AG08395 (cell line): Measurements from ENCODE around the gene FKBP10.
"Not testable (repeated sequence)": the region's sequence is repeated elsewhere in the genome, so short reads cannot be mapped to it uniquely, and the experiment has no call there.

Source experiments
- DNase-seq: peaks from one replicate; pipeline ENCODE4 v3.0.0; 2012; ENCODE audit warnings: mixed read lengths, low spot score

FKBP10 gene, protein sequence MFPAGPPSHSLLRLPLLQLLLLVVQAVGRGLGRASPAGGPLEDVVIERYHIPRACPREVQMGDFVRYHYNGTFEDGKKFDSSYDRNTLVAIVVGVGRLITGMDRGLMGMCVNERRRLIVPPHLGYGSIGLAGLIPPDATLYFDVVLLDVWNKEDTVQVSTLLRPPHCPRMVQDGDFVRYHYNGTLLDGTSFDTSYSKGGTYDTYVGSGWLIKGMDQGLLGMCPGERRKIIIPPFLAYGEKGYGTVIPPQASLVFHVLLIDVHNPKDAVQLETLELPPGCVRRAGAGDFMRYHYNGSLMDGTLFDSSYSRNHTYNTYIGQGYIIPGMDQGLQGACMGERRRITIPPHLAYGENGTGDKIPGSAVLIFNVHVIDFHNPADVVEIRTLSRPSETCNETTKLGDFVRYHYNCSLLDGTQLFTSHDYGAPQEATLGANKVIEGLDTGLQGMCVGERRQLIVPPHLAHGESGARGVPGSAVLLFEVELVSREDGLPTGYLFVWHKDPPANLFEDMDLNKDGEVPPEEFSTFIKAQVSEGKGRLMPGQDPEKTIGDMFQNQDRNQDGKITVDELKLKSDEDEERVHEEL

DNA sequence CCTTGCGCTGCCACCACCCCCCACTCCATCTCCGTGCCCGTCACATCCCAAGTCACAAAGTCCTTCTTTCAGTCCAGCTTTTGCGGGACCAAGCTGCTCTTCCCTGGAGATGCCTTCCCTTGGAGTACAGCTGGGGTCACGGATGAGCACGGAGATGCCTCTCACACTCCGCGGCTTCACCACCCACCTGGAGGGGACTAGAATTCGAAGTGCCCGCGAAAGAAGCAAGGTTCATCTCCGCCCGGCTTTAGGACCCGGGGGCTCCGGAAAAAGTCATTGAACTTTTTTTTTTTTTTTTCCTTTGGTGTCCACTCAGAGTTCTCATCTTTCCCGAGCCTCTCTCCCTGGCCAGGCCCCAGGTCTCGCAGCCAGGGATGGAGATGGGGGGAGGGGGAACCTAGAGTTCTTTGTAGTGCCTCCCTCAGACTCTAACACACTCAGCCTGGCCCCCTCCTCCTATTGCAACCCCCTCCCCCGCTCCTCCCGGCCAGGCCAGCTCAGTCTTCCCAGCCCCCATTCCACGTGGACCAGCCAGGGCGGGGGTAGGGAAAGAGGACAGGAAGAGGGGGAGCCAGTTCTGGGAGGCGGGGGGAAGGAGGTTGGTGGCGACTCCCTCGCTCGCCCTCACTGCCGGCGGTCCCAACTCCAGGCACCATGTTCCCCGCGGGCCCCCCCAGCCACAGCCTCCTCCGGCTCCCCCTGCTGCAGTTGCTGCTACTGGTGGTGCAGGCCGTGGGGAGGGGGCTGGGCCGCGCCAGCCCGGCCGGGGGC lies at the start of gene FKBP10:
TSS of gene FKBP10 (plus strand) at position 624 of the 771 bp plus-strand sequence. CDS start at position 655, 31 bp downstream.
- peak; percentile 93 for DNase-seq

DNA sequence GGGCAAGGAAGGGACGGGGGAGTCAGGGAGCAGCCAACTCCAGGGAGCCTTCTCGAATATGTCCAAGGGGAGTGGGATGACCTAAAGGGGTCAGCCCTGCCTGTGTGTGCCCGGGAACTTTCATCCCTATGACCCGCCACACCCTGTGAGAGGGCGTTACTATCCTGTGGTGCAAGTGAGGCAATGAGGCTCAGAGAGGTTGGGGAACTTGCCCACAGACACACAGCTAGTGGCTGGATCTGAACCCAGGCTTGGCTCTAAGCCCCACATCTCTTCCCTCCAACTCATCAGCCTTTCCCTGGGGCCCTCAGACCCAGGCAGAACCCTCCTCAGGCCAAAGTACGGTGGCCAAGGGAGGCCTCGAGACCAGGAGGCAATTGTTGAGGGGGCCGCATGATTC lies 49.5 kb upstream of the FKBP10 start:
- no peak for DNase-seq

DNA sequence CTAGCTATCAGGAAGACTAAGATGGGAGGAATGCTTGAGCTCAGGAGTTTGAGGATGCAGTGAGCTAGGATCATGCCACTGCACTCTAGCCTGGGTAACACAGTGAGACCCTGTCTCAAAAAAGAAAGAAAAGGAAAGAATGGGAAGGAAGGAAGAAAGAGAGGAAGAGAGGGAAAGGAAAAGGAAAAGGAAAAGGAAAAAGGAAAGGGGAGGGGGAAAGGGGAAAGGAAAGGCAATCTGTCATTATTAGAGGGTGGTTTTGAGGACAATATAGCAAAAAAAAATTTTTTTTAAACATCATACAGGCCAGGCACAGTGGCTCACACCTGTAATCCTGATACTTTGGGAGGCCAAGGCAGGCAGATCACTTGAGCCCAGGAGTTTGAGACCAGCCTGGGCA lies 46.7 kb upstream of the FKBP10 start:
- no peak for DNase-seq

DNA sequence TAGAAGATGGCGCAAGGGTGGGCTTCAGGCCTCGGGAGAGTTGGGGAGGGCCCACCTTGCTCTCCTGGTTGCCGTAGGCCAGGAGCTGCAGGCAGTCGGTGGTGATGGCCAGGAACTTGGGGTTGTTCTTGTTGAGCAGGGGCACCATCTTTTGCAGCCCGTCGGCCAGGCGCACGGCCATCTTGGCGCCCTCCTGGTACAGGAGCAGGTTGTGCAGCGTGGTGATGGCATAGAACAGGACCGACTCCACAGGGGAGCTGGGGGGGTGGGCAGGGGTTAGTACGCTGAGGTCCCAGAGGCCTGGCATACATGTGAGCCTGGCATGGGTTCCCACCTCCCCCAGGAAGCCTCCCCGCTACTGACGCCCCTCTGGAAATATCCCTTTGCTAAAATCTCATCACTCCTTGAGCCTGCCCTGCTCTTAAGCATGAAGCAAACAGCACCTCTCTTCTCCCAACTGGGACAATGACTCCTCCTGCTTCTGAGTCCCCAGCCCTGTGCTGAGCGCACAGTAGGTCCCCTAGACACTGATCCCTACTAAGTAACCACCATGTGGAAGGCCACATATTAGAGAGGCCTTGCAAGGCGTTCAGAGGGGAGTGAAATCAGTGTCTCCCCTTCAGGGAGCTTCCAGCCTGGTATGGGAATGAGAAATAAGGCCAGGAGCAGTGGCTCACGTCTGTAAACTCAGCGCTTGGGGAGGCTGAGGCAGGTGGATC lies 45.3 kb upstream of the FKBP10 start:
- DNase-seq: no peak

DNA sequence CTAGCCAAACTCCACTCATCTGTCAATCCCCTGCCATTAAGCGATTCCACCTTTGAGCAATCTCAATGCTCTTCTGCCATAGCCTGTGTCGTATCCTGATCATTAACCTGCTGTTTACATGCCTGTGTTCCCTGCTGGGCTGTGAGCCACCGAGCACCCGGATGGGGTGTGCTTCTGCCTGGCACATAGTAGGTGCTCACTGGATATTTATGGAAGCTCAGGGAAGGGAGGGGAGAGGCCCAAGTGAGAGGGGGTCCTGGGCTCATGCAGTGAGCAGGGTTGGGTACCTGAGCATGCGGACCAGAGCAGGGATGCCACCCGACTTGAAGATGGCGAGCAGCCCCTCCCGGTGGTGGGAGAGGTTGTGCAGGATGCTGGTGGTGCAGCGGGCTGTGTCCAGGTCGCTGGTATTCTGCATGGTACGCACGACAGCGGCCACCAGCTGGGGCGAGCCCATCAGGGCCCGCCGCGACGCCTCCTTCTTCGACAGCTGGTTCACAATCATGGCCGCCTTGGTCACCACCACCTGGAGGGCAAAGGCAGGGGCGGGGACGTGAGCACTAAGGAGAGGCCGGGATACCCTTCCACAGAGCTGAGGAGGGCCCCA lies 44.0 kb upstream of the FKBP10 start:
- DNase-seq: no peak

DNA sequence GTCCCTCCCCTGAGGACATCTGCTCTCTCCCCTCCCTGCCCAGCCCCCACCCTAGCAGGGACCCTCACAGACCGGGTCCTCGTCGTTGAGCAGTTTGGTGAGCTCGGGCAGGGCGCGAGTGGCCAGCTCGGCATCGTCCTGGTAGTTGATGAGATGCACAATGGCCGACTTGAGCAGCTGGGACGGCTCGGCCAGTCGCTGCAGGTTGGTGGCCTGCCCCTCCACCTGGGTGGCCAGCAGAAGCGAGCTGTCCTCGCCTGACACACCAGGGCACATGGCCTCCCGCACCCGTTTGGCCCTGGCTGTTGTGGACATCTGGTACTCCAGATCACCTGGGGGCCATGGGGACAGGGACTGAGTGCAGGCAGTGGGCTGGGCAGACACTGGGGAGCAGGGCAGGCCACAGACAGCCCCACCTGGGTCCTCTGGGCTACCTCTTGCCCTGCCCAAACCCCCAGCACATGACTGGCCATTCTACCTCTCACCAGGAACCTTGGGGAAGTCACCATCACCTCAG lies 43.4 kb upstream of the FKBP10 start:
- no peak for DNase-seq

DNA sequence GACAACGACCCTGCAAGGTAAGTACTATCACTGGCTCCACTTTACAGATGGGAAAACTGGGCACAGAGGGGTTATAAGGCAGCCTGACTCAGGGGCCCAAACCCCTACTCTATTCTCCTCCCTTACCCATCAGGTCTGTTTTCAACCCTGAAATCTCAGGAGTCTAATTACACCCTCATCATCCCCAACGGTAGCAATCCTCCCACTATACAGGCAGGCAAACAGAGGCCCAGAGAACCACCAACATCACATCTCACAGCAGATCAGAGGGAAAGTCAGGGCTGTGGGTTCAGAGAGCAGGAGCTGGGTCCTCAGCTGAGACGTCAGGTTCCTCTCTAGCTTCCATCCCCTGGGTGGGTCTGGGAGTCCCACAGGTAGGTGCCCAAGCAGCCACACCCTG lies 42.8 kb upstream of the FKBP10 start:
- DNase-seq: no peak

DNA sequence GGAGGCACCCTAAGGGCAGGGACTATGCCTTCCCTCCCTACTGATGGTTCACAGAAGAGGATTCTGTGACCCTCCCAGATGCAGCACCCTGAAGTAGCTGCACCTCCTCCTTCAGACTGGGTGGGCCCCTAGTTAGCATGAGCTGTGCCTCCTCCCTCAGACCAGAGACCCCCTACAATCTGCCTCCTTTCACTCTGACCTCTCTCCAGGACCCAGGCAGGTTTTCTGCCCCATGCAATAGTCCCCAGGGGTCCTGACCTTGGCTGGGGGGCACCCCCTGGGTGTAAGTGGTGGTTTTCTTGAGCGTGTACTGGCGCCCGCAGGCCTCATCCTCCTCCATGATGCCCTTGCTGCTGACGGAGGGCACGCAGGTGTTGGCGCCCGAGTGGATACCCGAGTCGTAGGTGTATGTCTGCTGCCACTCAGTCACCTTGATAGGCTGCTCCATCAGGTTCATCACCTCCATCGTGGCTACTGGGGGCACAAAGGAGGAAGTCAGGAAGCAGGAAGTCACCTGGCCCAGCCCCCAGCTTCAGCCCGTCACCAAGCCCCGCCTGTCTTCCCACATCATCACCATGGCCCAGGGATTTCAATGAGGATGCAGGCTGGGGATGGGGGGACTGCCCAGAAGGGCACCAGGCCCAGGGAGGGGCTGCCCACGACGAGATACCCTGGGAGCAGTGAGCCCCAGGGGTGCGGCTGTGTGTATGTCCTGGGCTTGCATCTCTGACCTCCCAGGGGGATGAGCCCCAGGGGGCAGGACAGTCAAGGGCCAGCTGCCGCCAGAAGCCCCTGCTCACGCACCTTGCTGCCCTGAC lies 41.2 kb upstream of the FKBP10 start:
- no peak for DNase-seq

DNA sequence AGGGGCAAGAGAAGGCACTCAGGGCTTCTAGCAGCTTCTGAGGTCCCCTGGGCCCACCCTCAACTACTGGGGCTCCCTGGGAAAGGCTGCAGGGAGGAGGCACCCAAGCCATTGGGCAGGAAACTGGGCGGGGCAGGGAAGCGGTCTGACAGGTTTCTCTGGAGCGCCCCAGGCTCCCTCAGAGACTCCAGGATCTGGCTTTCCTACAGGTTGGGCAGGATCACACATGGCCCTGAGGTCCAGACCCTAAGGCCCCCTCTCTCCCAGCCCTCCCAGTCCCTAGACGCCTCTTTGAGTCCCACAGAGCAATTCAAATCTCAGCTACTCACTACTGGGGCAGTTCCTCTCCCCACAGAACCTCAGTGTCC lies 40.6 kb upstream of the FKBP10 start:
- DNase-seq: no peak

DNA sequence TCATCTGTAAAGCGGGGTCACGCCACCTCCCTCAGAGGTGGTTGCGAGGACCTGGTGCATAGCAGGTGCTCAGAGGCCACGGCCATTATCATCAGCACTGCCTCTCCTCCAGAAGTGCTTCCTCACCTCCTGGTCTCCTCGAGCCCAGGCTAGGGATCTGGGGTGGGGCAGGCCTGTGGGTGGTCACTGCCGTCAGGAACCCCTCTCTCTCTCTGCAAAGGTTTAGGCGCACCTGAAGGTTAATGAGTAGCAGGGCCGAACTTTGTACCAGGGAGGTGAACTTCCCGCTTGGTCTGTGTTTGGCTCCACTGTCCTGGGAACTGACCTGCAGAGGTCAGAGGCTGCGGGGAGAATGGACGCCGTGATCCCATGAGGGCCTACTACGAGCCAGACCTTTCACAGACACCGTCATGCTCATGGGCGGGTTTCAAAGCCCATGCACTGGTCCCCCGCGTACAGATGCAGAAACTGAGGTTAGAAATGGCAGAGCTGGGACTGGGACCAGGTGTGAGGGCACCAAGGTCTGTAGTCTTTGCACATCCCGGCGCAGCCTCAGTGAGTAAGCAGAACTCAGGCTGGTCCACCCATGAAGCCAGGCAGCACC lies 40.1 kb upstream of the FKBP10 start:
- no peak for DNase-seq

DNA sequence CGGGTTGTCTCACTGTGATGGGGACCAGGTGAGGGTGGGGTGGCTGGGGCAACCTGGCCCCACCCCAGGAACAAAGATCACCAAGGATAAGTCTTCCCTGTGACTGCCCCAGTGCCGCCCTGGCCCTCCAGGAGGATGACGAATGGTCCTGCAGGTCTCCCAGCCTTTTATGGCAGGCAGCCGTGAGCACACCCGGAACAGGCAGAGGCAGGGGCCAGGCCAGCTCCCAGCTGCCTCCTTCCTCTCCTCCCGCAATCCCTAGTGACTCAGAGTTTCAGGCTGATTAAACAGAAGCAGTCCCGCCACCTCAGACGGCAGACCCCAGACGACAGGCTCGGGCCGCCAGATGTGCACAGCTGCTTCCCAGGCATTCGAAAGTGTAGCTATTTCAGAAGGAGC lies 39.6 kb upstream of the FKBP10 start:
- DNase-seq: peak; percentile 86

DNA sequence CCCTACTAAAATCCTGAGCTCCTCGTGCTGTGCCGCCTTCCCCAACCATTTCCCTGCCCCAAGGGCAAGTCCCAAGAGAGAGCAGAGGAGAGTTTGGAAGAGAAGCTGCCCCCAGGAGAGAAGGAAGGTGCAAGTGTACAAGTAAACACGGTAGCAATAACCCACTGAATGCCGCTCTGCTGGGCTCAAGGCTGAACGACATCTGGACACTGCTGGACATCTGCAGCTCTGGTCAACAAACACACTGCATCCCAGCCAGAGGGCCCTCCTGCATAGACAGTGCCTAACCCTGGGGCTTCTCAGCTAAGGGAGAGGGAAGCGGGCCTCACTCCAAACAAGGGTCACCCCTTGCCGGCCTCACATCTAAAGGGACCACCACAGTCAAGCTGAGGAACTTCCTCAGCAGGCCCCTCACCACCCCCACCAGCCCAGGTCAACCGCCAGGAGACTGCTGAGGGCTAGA lies 39.0 kb upstream of the FKBP10 start:
- no peak for DNase-seq

DNA sequence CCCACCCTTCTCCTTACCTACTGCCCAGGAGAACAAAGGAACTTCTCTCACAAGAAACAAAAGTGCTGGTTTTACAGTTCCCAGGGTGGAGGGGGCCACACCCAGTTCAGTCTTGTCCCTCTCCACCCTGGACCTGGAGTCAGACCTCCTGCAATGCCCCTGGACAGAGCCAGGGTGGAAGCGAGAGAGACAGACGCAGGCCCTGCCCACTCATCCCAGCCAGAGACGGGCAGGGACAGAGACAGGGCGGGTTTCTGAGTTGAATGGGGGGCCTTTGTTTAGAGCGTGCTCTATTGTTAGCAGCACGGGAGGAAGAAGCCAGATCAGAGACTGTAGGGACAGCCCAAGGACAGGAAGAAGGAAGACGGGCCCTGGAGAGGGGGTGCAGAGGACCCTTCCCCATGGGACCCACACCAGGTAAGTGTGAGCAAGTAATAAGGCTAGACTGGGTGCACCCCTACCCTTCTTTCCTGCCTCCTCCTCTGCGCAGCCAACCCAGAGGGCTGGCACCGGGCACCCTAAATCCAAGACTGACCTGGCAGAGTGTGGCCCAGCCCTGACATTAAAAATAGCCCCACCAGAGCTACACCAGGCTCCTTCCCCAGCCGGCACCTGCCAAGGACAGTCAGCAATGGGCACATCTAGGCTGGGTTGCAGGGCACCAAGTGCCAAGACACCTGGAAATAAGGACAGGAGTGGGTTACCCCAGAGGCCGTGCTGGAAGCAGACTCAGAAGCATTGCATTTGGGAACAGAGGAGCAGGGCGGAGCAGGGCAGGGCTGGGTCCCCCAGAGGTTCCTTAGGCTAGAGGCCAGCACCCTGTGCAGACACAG lies 37.2 kb upstream of the FKBP10 start:
- no peak for DNase-seq

DNA sequence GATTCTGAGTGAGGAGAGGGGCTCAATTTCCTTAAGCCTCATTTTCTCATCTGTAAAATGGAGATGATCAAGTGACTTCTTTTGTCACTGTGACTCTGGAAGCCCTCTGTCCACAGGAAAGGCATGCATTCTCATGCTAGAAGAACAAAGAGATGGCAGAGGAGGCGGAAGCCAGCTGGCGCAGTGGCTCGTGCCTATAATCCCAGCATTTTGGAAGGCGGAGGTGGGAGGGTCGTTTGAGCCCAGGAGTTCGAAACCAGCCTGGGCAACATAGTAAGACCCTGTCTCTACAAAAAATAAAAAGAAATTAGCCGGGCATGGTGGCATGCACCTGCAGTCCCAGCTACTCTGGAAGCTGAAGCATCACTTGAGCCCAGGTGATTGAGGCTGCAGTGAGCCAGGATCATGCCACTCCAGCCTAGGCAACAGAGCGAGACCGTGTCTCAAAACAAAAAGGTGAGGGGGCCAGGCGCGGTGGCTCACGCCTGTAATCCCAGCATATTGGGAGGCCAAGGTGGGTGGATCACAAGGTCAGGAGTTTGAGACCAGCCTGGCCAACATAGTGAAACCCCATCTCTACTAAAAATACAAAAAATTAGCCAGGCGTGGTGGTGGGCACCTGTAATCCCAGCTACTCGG lies 36.4 kb upstream of the FKBP10 start:
- DNase-seq: not testable (repeated sequence)

DNA sequence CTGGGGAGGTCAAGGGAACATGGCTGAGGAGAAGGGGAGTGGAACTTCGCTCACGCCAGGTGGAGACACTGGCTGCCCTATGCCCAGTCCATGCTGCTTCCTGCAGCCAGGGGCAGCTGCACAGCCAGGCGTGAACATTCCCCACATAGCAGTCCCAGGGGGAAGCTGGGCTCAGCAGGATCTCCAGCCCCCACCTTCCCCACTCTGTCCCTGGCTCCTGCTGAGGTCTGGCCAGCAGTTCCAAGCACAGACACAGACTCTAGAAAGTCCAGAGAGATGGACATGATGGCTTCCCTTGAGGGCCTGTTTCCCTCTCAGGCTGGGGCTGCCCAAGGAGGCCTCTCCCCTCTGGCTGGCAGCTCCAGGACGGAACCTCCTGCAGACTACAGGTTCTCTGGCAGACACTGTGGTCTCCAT lies 35.6 kb upstream of the FKBP10 start:
- peak; percentile 27 for DNase-seq

DNA sequence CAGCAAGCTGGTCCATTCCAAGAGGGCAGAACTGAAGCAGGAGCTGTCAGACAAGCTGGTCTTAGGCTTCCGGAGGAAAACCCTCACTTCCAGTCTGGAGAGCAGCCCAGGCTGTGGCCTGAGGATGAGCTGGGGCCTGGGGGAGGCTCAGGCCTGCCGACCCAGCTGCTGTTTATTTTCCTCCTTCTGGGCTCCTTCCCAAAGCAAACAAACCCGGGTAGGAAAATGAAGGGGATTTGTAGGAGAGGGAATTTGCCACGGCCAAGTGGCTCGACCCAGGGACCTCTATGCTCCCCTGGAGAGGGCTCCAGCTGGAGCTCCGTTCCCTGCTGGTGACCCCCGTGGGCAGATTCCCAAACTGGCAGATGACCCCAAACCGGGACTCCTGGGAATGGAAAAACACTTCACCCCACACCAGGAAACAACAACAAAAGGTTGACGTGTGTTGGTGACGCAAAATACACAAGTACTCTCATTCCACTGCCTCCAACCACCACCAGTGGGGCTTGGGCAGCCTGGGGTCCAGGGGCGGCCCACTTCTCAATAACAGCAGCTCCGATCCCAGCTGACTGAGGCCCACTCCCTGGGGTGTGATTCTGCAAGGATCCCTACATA lies 35.1 kb upstream of the FKBP10 start:
- peak; percentile 88 for DNase-seq

DNA sequence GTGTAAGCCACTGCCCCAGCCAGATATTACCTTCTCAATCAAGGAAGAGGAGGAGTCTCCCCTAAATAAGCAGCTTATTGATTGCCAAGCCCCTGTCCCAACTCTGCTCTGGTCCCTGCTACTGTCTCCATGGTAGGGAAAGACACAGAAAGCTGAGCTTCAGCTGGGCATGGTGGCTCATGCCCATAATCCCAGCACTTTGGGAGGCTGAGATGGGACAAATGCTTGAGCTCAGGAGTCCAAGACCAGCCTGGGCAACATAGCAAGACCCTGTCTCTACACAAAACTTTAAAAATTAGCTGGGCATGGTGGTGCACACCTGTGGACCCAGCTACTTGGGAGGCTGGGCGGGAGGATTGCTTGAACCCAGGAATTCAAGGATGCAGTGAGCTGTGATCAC lies 32.9 kb upstream of the FKBP10 start:
- no peak for DNase-seq

DNA sequence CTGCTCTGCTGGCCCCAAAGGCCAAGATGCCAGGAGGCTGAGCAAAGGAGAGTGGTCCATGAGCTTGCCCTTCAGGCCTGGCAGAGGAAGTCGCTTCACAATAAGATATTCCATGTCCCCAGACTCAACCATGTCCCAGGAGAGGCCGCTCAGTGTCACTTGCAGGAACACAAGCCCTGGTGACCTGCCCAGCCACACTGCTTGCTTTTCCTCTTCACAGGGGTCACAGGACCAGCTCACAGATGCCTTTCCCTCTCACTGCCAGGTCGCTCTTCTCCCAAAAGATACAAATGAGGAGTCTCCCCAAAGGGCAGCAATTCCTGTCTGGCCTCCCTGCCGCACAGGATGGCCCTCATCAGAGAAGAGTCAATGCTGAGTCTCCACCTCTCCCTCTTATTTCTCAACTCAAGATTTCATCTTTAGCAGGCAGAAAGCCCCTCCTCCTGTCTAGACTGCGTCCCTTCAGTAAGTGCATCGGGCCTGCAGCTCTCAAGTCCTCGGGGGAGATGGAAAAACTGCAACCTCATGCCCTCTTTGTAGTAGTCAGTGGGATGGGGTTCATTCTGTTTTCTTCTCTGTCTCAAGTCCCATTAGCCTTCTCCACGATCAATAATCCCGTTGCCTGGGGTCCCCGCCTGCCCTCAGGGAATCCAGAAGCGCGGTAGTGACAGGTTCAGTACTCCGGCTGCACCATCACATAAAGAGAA lies 31.2 kb upstream of the FKBP10 start:
- no peak for DNase-seq
